Peyer's patch (tissue), 4 donors: Measurements from ENCODE around the gene RGS19.

Source experiments
- POLR2A ChIP-seq, 2 donors: fragments of 450-650 bp; IDR thresholded peaks; one replicate each; pipeline ENCODE4 v1.5.1; 2017; ENCODE audit warnings: antibody characterized with exemption in 2 of 2, mild to moderate bottlenecking in 2 of 2, moderate library complexity in 2 of 2
- TF ChIP-seq, protein P1 (sequence below), 6 experiments: fragments of 450-650 bp in 4 of 6; fragments of 200-600 bp in 2 of 6; sonication (generic) in 1 of 6; IDR thresholded peaks; one replicate each; pipeline ENCODE4 v1.5.1; 2017 to 2019; ENCODE audit warnings: antibody characterized with exemption in 6 of 6, mild to moderate bottlenecking in 3 of 6, moderate library complexity in 1 of 6

DNA sequence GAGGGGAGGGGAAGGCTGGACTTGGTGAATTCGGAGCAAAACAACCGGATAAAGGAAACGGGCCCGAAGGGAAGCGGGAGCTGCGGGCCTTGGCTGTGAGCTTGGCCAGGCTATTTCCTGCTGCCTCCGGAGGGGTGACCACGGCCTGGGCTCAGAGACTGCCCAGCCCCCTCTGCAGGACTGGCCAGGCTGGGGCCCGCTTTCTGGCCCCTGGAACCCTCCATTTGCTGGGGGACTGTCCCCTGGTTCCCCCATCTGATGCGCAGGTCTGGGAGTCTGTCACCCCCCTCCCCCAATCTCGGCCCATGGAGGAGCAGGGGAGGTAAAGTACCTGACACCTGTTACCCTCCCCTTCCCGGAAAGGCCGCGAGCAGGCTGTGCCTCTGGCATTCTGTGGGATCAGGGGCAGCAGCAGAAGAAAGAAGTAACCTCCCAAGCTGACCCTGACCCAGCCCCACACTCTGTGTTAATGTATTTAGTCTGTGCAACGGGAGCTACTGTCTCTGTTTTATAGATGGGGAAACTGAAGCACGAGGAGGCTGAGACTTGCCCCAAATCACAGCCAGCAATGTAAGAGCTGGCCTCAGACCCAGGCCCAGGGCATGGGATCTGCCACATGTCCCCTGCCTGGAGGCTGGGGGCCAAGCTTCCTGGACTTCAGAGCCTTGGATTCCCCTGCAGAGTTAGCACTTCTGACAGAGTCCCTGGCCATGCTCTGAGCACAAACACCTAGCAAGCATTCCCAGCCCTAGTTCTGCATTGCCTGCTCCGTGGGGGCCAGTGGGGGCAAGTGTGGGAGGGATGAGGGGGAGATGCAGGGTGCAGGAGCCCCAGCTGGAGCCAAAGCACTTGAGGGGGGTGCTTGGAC is 39.8 kb downstream of the RGS19 start:
- TF ChIP-seq, protein P1, sequence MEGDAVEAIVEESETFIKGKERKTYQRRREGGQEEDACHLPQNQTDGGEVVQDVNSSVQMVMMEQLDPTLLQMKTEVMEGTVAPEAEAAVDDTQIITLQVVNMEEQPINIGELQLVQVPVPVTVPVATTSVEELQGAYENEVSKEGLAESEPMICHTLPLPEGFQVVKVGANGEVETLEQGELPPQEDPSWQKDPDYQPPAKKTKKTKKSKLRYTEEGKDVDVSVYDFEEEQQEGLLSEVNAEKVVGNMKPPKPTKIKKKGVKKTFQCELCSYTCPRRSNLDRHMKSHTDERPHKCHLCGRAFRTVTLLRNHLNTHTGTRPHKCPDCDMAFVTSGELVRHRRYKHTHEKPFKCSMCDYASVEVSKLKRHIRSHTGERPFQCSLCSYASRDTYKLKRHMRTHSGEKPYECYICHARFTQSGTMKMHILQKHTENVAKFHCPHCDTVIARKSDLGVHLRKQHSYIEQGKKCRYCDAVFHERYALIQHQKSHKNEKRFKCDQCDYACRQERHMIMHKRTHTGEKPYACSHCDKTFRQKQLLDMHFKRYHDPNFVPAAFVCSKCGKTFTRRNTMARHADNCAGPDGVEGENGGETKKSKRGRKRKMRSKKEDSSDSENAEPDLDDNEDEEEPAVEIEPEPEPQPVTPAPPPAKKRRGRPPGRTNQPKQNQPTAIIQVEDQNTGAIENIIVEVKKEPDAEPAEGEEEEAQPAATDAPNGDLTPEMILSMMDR (IDR thresholded peaks at IDR 0.05), result no peak
- no peak for TF ChIP-seq POLR2A (IDR thresholded peaks at IDR 0.05)
